RWPE1 (cell line): ENCODE measurements around the gene CARD10.

ENCODE experiments used
- CTCF ChIA-PET: fragments of 350-600 bp; sonication (Branson Sonifier 250); formaldehyde crosslinking; extraction: SDS; loops from one replicate; lab custom pipeline; 2021; lab: Yijun Ruan, JAX
- POLR2A ChIA-PET: fragments of 400-600 bp; formaldehyde crosslinking; extraction: SDS; loops from one replicate; lab custom pipeline; 2020; ENCODE audit warnings: antibody characterized with exemption; ENCODE audit not compliant: low non-redundant PET; lab: Yijun Ruan, JAX
- DNase-seq: peaks from one replicate; pipeline ENCODE4 v3.0.0; 2012; ENCODE audit warnings: low spot score
- H3K27ac ChIP-seq: fragments of 450-650 bp; 2 replicates; pipeline ENCODE4 v1.5.1; 2017
- TF ChIP-seq, protein P1 (sequence below): fragments of 450-650 bp; conservative IDR thresholded peaks from 2 replicates; pipeline ENCODE4 v1.5.1; 2017; ENCODE audit warnings: low read depth, mild to moderate bottlenecking

CARD10 gene

DNA sequence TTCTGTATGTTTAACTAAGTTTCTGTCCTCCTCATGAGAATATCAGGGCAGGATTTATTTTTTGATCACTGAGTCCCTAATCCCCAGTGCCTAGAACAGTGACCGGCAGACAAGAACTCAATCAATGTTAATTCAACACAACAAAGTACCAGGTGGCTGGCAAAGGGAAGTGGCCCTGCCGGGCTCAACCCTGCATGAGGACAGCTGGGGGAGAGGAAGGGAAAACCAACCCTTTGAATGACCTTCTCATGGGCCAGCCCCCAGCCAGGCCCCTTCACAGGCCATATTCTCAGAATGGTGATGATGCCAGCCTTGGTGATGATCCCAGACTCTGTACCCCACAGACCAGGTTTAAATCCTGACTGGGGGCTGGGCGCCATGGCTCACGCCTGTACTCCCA is 31.6 kb downstream of the CARD10 start:
- CTCF ChIA-PET = interaction anchor here (0.9 kb wide), 1 partner anchor 80 kb away, joined by 3 read pairs; no protein-coding TSS in a partner anchor
- TF ChIP-seq, protein P1, sequence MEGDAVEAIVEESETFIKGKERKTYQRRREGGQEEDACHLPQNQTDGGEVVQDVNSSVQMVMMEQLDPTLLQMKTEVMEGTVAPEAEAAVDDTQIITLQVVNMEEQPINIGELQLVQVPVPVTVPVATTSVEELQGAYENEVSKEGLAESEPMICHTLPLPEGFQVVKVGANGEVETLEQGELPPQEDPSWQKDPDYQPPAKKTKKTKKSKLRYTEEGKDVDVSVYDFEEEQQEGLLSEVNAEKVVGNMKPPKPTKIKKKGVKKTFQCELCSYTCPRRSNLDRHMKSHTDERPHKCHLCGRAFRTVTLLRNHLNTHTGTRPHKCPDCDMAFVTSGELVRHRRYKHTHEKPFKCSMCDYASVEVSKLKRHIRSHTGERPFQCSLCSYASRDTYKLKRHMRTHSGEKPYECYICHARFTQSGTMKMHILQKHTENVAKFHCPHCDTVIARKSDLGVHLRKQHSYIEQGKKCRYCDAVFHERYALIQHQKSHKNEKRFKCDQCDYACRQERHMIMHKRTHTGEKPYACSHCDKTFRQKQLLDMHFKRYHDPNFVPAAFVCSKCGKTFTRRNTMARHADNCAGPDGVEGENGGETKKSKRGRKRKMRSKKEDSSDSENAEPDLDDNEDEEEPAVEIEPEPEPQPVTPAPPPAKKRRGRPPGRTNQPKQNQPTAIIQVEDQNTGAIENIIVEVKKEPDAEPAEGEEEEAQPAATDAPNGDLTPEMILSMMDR = no peak
- no peak for DNase-seq
- peak overlapping the region; percentile 52 for H3K27ac ChIP-seq
- POLR2A ChIA-PET = no interaction called here

DNA sequence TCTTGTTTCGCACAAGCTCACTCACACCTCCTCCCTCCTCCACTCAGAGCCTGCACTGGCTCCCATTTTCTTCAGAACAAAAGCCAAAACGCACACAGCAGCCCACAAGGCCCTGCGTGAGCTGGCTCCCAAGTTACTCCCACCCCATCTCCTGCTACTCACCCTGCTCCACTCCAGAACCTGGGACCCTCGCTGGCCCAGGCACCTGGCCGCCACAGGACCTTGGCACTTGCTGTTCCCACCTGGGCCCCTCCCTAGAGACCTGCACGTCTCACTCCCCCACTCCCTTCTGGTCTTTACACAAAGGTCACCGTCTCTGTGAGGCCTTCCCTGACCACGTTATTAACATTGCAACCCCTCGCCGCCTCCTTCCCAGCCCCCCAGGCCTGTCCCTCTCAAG is 32.1 kb downstream of the CARD10 start:
- TF ChIP-seq, protein P1 = no peak
- peak overlapping the region; percentile 52 for H3K27ac ChIP-seq
- ChIA-PET POLR2A (no interaction called here), CTCF (interaction anchor here (0.9 to 1.0 kb wide), 2 partner anchors 15 to 80 kb away, joined by 3 read pairs; no protein-coding TSS in a partner anchor)
- DNase-seq = no peak

DNA sequence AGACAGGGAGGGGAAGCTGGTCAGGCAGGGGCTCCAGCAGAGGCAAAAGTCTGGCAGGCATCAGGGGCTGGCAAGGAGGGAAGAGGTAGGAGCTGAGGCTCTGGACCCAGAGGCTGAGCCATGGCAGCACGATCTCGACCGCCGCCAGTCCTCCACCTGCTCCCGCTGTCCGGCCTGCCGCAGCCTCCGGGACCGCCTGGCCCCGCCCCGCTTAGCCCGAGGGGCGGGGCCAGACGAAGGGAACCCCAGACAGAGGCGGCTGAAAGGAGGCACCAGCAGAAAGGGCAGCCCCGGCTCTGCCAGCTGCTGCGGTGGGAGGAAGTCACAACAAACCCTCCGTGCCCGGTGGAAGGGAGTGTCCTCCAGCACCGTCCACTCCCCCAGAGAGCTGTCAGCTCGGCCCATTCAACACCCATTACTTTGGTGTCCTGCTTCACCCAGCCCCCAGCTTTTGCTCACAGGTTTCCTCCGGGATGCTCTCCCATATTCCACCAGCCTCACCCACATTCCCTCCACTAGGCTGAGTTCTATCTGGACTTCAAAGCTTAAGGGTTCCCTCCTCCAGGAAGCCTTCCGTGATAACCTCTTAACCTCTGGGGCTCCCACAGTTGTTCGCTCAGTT is 32.9 kb downstream of the CARD10 start, which contains the start of gene MFNG:
MFNG (minus strand) TSS at position 161 of the 622 bp plus-strand sequence. CDS start 207 bp downstream, outside the sequence.
- ChIA-PET POLR2A (no interaction called here), CTCF (interaction anchor here (0.9 to 1.0 kb wide), 2 partner anchors 14 to 81 kb away, joined by 3 read pairs; no protein-coding TSS in a partner anchor)
- TF ChIP-seq, protein P1 = no peak
- DNase-seq = peak; percentile 63
- peak within 1 kb of the TSS; percentile 52 for H3K27ac ChIP-seq

DNA sequence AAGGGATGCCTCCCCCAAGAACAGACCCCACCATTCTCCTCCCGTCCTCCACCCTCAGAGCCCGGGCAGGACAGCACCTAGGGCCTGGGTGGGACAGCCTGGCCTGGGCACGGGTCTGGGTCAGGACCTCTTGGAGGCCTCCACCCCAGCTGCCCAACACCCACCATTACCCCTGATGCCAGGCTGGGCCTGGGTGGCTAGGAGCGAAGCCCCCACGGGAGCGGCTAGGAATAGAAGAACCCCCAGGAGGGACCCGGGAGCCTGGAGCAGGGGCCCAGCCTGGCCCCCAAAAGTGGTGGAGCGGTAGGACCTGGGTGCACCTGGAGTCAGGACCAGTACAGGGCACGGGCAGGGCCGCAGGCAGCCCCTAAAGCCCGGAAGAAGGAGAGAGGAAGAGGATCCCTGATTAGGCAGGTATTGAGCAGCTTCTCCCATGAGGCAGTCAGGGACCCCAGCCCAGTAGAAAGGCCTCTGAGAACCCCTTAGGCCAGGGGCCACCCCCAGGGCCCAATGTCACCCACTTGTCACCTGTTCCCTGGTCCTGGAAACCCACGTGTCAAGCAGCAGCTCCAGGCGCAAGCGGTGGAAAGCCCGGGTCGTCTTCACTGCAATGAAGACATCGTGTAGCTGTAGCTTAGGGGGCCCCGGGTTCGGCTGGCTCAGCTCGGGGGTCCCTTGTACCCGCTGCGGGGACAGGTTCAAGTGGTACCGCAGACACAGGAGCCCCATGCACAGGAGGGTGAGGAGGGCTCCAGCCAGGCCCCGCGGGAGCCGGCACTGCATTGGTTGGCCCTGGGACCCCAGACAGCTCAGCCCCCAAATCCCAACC is 33.6 kb downstream of the CARD10 start:
- ChIA-PET CTCF (interaction anchor here (1.0 kb wide), 1 partner anchor 13 kb away, joined by 3 read pairs; no protein-coding TSS in a partner anchor), POLR2A (no interaction called here)
- peak overlapping the region; percentile 52 for H3K27ac ChIP-seq
- TF ChIP-seq, protein P1 = no peak
- DNase-seq = no peak

DNA sequence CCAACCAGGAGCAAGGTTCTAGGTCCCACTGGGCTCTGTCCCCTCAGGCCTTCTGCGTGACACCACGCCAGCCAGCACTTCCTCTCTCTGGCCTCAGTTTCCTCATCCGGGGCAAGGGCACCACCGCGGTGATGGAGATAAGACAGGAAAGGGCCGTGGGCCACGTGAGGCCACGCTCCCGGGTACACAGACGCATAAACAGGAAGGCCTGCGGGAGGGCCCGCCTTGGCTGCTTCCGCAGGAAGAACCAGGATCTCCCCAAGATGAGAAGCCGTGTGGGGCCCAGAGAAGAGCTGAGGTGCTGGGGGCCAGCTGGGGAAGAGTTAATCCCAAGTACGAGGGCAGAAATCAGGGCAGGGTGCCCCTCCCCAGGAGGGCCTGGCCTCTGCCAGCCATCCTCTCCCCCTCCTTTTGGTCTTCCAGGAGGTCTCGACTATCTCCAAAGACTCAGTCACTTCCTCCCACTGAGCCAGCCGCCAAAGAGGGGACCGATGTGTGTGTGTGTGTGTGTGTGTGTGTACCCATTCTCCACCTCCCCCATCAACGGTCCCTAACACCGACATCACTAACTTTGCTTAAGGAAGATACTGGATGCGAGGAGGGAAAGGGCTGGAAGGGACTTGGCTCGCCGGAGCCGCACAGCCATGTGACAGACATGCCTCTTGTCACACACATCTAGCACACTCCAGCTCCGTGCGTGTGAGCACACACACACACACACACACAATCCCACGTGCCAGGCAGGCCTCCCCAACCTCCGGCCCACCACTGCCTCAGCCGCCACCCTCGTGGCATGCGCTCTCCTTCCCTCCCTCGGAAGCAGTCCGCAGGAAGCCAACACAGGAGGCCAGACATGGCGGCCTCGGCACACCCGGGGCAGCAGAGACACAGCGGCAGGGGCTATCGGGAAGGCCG is 34.5 kb downstream of the CARD10 start:
- POLR2A ChIA-PET = no interaction called here
- TF ChIP-seq, protein P1 = no peak
- no peak for DNase-seq
- CTCF ChIA-PET = no interaction called here
- H3K27ac ChIP-seq = peak overlapping the region; percentile 62; the same call in 1 of the 2 replicates

DNA sequence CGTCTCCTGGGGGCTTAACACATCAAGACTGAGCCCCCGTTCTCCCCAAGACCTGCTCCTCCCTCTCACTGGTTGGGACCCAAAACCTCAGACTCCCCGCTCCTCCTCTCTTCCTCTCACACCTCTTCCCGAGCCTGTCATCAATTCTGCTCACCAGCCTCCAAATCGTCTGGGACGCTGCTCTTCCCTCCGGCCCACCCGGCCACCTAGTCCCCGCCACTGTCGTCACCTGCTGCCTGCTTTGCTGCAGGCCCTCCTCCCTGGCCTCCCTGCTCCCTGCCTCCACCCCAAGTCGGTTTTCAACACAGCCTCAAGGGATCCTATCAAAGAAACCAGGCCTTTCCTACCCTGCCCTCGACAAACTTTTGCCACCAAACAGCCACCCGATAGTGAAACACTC is 36.2 kb downstream of the CARD10 start:
- ChIA-PET CTCF (interaction anchor here (1.6 kb wide), 1 partner anchor 11 kb away, joined by 8 read pairs; no protein-coding TSS in a partner anchor), POLR2A (no interaction called here)
- TF ChIP-seq, protein P1 = no peak
- peak overlapping the region; percentile 62 for H3K27ac ChIP-seq
- DNase-seq = no peak
